ENCODE measurements around the gene SEC22A.

DNA sequence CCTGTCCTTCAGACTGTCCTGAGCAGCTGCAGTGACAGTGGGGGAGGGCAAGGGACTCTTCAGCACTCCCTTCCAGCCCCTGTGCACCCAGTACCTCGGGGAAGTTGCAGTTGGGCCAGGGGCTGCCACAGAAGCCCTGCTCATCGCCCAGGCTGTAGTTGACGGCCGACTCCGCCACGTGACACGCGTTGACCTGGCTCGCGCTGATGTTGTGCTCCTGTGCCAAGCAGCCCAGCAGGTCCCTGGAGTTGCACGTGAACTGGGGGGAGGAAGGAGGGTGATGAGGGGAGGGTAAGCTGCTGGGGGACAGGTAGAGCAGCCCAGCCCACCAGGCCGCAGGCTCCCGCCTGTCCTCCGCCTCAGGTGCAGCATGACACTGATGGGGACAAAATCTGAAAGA, 101.2 kb downstream of the SEC22A start:
- TF ChIP-seq, protein P1, sequence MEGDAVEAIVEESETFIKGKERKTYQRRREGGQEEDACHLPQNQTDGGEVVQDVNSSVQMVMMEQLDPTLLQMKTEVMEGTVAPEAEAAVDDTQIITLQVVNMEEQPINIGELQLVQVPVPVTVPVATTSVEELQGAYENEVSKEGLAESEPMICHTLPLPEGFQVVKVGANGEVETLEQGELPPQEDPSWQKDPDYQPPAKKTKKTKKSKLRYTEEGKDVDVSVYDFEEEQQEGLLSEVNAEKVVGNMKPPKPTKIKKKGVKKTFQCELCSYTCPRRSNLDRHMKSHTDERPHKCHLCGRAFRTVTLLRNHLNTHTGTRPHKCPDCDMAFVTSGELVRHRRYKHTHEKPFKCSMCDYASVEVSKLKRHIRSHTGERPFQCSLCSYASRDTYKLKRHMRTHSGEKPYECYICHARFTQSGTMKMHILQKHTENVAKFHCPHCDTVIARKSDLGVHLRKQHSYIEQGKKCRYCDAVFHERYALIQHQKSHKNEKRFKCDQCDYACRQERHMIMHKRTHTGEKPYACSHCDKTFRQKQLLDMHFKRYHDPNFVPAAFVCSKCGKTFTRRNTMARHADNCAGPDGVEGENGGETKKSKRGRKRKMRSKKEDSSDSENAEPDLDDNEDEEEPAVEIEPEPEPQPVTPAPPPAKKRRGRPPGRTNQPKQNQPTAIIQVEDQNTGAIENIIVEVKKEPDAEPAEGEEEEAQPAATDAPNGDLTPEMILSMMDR (IDR thresholded peaks at IDR 0.05) = no peak
- TF ChIP-seq POLR2A (IDR thresholded peaks at IDR 0.05) = no peak

Measured in adrenal gland (tissue), 5 donors.